Hepatocyte (in vitro differentiated cells): ENCODE data around the gene WT1. TPM values are rescaled to one million over a fixed set of nuclear protein-coding genes. Genes with fewer than 3 reads are reported as not detected.

ENCODE experiments used
- DNase-seq: peaks from one replicate; pipeline ENCODE4 v3.0.0-alpha.2; 2016; ENCODE audit warnings: low spot score
- H2AFZ ChIP-seq: fragments of 200-600 bp; sonication (generic); 2 replicates; pipeline ENCODE4 v1.6.0; 2016; ENCODE audit warnings: antibody characterized with exemption, mild to moderate bottlenecking
- H3K27ac ChIP-seq: fragments of 200-600 bp; sonication (generic); 2 replicates; pipeline ENCODE4 v1.5.1; 2016; ENCODE audit warnings: mild to moderate bottlenecking
- H3K27me3 ChIP-seq: fragments of 200-600 bp; sonication (generic); 2 replicates; pipeline ENCODE4 v1.6.1; 2016
- H3K36me3 ChIP-seq: fragments of 200-600 bp; sonication (generic); replicated peaks from 2 replicates; pipeline ENCODE4 v1.5.1; 2016; ENCODE audit warnings: low read depth; ENCODE audit not compliant: insufficient read depth
- H3K4me1 ChIP-seq: fragments of 200-600 bp; sonication (generic); 2 replicates; pipeline ENCODE4 v1.5.1; 2016; ENCODE audit warnings: mild to moderate bottlenecking, moderate library complexity; ENCODE audit not compliant: insufficient read depth
- H3K4me2 ChIP-seq: fragments of 200-600 bp; sonication (generic); 2 replicates; pipeline ENCODE4 v1.6.0; 2016
- H3K4me3 ChIP-seq: fragments of 200-600 bp; sonication (generic); 2 replicates; pipeline ENCODE4 v1.5.1; 2016; ENCODE audit warnings: mild to moderate bottlenecking
- H3K79me2 ChIP-seq: fragments of 200-600 bp; sonication (generic); 2 replicates; pipeline ENCODE4 v1.6.0; 2017; ENCODE audit warnings: mild to moderate bottlenecking
- H3K9me2 ChIP-seq: fragments of 200-600 bp; sonication (generic); replicated peaks from 2 replicates; pipeline ENCODE4 v1.6.0; 2017; ENCODE audit warnings: mild to moderate bottlenecking; ENCODE audit not compliant: insufficient read depth
- H3K9me3 ChIP-seq: fragments of 200-600 bp; sonication (generic); 2 replicates; pipeline ENCODE4 v1.5.1; 2016; ENCODE audit warnings: low read depth, mild to moderate bottlenecking
- H4K20me1 ChIP-seq: fragments of 200-600 bp; sonication (generic); 2 replicates; pipeline ENCODE4 v1.6.0; 2016; ENCODE audit warnings: mild to moderate bottlenecking; ENCODE audit not compliant: insufficient read depth, poor library complexity, severe bottlenecking
- EZH2 ChIP-seq: fragments of 200-600 bp; sonication (generic); IDR thresholded peaks from 2 replicates; pipeline ENCODE4 v1.6.1; 2016; ENCODE audit warnings: antibody characterized with exemption, mild to moderate bottlenecking, borderline replicate concordance
- EZH2phosphoT487 ChIP-seq: fragments of 200-600 bp; sonication (generic); IDR thresholded peaks from one replicate; pipeline ENCODE4 v1.6.1; 2018; ENCODE audit warnings: antibody characterized with exemption, mild to moderate bottlenecking, low read depth, moderate library complexity; ENCODE audit not compliant: unreplicated experiment, severe bottlenecking
- WGBS: methylation state at CpG from one replicate; pipeline ENCODE4 v1.1.6; 2016; ENCODE audit warnings: low lambda C conversion rate; ENCODE audit errors: missing lambda C conversion rate; 5-methylcytosine and 5-hydroxymethylcytosine counted together
- polyA plus RNA-seq: library from polyadenylated mRNA; unstranded; fragments of >200 nt; fragmentation: Nextera tagmentation; extraction: Ambion mirVana; gene quantifications from 2 replicates; pipeline ENCODE4 v1.2.1, GENCODE V29; 2016
- total RNA-seq: library from RNA; depleted of rRNA; stranded (reverse); fragments of >200 nt; gene quantifications from 2 replicates; pipeline ENCODE4 v1.2.3, GENCODE V29; 2014
- TF ChIP-seq, protein P1 (sequence below): fragments of 200-600 bp; sonication (generic); IDR thresholded peaks from 2 replicates; pipeline ENCODE4 v1.5.1; 2016; ENCODE audit warnings: antibody characterized with exemption, mild to moderate bottlenecking; ENCODE audit not compliant: poor library complexity

The WT1 gene
- total and polyA plus RNA-seq, 2 experiments from 2014 or later, result 0.37 to 0.47 TPM

DNA sequence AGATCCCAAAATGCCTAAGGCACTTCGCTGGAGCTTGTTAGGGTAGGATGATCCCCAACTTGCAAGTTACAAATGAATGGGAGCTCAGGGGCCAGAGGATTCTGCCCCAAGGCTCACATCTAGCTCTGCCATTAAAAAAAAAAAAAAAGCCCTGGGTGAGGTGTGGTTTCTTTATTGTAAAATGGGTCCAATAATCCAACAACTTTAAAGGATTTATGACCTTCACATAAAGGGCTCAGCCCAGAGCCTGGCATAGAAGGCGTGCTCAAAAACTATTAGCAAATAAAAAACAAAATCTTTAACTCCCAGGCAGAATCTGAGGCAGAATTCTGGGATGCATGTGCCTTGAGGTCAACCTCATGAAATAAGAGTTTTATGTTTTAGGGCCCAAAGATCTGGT, 42.5 kb downstream of the WT1 start:
- DNase-seq, result no peak
- H2AFZ ChIP-seq, result no peak overlapping the region
- H3K4me2 ChIP-seq, result no peak overlapping the region
- no peaks in the 10 kb centered on the region for H4K20me1 ChIP-seq
- no peak overlapping the region for H3K4me3 ChIP-seq
- no peaks in the 10 kb centered on the region for H3K9me3 ChIP-seq
- H3K79me2 ChIP-seq, result no peaks in the 10 kb centered on the region
- H3K36me3 ChIP-seq, result no peaks in the 10 kb centered on the region
- H3K27me3 ChIP-seq, result peaks cover 8% of the 10 kb centered on the region
- TF ChIP-seq EZH2 (no peak), EZH2phosphoT487 (no peak)
- TF ChIP-seq, protein P1, sequence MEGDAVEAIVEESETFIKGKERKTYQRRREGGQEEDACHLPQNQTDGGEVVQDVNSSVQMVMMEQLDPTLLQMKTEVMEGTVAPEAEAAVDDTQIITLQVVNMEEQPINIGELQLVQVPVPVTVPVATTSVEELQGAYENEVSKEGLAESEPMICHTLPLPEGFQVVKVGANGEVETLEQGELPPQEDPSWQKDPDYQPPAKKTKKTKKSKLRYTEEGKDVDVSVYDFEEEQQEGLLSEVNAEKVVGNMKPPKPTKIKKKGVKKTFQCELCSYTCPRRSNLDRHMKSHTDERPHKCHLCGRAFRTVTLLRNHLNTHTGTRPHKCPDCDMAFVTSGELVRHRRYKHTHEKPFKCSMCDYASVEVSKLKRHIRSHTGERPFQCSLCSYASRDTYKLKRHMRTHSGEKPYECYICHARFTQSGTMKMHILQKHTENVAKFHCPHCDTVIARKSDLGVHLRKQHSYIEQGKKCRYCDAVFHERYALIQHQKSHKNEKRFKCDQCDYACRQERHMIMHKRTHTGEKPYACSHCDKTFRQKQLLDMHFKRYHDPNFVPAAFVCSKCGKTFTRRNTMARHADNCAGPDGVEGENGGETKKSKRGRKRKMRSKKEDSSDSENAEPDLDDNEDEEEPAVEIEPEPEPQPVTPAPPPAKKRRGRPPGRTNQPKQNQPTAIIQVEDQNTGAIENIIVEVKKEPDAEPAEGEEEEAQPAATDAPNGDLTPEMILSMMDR, result no peak
- H3K4me1 ChIP-seq, result no peaks in the 10 kb centered on the region
- no peak overlapping the region for H3K27ac ChIP-seq
- no peaks in the 10 kb centered on the region for H3K9me2 ChIP-seq
- 88% methylated on average over 2 of the region's 2 CpGs for WGBS

DNA sequence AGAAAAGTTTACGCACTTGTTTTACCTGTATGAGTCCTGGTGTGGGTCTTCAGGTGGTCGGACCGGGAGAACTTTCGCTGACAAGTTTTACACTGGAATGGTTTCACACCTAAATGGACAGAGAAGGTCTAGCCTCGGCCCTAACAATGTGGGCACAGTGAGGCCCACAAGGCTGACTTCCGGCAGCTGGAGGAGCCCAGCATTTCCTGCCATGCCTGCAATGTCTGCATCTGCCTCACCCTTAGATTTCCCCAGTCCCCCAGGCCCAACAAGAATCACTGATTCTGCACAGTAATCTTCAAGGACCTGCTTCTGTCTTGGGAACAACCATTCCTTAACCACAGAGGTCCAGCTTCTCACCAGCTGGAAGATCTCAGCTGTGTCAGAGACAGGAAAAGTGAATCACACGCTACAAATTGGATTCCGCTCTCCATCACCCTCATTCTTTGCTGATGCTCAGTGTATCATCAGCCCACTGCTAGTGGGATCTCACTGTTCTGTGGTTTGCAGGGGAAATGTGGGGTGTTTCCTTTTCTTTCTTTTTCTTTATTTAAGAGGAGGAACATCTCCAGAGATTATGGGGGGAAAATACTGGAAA, 43.3 kb downstream of the WT1 start:
- TF ChIP-seq, protein P1, result no peak
- TF ChIP-seq EZH2phosphoT487 (no peak), EZH2 (no peak)
- no peak overlapping the region for H3K27ac ChIP-seq
- WGBS, result 83% methylated on average over 8 of the region's 8 CpGs
- H4K20me1 ChIP-seq, result no peaks in the 10 kb centered on the region
- H3K79me2 ChIP-seq, result no peaks in the 10 kb centered on the region
- H3K4me3 ChIP-seq, result no peak overlapping the region
- H3K4me2 ChIP-seq, result no peak overlapping the region
- no peak overlapping the region for H2AFZ ChIP-seq
- no peaks in the 10 kb centered on the region for H3K36me3 ChIP-seq
- no peaks in the 10 kb centered on the region for H3K9me3 ChIP-seq
- H3K27me3 ChIP-seq, result peaks cover 8% of the 10 kb centered on the region
- H3K9me2 ChIP-seq, result no peaks in the 10 kb centered on the region
- no peaks in the 10 kb centered on the region for H3K4me1 ChIP-seq
- no peak for DNase-seq

DNA sequence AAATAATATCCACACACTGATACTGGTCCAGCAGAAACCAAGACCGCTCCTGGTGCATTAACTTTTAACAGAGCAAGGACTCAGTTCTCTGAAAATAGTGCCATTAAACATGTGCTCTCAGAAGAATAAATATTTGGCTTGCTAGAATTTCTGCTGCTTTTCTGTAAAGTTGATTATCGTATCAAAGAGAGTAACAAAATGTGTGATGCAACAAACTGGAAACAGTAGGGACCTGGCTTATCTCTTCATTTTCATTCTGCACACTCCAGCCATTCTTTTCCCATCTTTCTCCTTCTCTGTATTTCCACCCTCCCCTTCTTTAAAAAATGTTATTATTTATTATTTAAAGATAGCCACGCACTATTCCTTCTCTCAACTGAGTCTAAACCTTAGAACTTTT, 43.9 kb downstream of the WT1 start:
- 87% methylated on average over 3 of the region's 3 CpGs for WGBS
- no peak for TF ChIP-seq EZH2phosphoT487
- no peak for TF ChIP-seq EZH2
- TF ChIP-seq, protein P1, result no peak
- H2AFZ ChIP-seq, result no peak overlapping the region
- no peaks in the 10 kb centered on the region for H3K9me3 ChIP-seq
- H3K4me2 ChIP-seq, result no peak overlapping the region
- no peaks in the 10 kb centered on the region for H3K9me2 ChIP-seq
- H3K27me3 ChIP-seq, result peaks cover 8% of the 10 kb centered on the region
- H3K36me3 ChIP-seq, result no peaks in the 10 kb centered on the region
- no peak for DNase-seq
- H3K4me3 ChIP-seq, result no peak overlapping the region
- no peak overlapping the region for H3K27ac ChIP-seq
- no peaks in the 10 kb centered on the region for H3K79me2 ChIP-seq
- H3K4me1 ChIP-seq, result no peaks in the 10 kb centered on the region
- no peaks in the 10 kb centered on the region for H4K20me1 ChIP-seq

DNA sequence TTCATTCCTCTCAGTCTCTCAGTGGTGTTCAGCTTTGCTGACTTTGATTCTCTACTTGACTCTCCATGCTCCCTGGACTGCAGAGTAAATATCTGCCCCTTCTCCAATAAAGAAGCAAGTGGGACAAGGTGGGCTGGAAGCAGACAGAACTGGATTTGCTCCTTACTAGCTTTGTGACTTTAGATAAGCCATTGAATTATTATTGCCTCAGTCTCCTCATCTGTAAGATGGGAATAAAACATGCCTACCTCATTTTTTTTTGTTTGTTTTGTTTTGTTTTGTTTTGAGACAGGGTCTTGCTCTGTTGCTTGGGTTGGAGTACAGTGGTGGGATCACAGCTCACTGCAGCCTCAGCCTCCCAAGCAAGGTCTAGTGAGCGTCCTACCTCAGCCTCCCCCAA, 44.6 kb downstream of the WT1 start:
- no peaks in the 10 kb centered on the region for H3K4me1 ChIP-seq
- DNase-seq, result no peak
- no peak overlapping the region for H2AFZ ChIP-seq
- no peaks in the 10 kb centered on the region for H3K79me2 ChIP-seq
- H3K27ac ChIP-seq, result no peak overlapping the region
- no peaks in the 10 kb centered on the region for H3K9me2 ChIP-seq
- peaks cover 8% of the 10 kb centered on the region for H3K27me3 ChIP-seq
- no peak overlapping the region for H3K4me2 ChIP-seq
- H4K20me1 ChIP-seq, result no peaks in the 10 kb centered on the region
- no peaks in the 10 kb centered on the region for H3K9me3 ChIP-seq
- TF ChIP-seq, protein P1, result no peak
- WGBS, result 96% methylated on average over 1 of the region's 1 CpG
- H3K36me3 ChIP-seq, result no peaks in the 10 kb centered on the region
- no peak overlapping the region for H3K4me3 ChIP-seq
